ENCODE data around the gene TBC1D24. TPM values are rescaled to one million over a fixed set of nuclear protein-coding genes. Genes with fewer than 3 reads are reported as not detected.
A peak's percentile ranks its signal among the peaks of the same experiment; 100 is the strongest.

The TBC1D24 gene
- total and polyA plus RNA-seq, 2 experiments from 2014 or later = 5.4 to 21.0 TPM

DNA sequence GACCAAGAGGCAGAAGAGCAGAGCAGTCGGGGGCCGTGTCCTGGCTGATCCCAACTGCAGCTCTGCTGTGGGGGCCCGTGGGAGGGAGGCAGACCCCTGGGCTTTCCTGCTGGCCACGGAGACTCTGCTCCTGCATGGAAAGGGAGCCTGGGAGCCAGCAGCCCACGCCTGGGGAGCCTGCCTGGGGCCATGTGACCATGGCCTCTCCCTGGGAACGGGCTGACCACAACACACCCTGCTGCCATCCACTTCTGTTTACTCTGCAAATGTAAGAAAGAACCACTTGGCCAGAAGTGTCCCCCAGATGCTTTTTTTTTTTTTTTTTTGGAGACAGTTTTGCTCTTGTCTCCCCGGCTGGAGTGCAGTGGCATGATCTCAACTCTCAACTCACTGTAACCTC, 17.0 kb upstream of the TBC1D24 start (continued):
- TF ChIP-seq ZNF331 (CRISPR knock-in tag; IDR thresholded peaks at IDR 0.05; ENCODE audit: low read depth) (no peak), STAT1 (IDR thresholded peaks at IDR 0.05; ENCODE audit: unreplicated experiment) (no peak), NANOG (IDR thresholded peaks at IDR 0.05; ENCODE audit: borderline replicate concordance) (no peak)

DNA sequence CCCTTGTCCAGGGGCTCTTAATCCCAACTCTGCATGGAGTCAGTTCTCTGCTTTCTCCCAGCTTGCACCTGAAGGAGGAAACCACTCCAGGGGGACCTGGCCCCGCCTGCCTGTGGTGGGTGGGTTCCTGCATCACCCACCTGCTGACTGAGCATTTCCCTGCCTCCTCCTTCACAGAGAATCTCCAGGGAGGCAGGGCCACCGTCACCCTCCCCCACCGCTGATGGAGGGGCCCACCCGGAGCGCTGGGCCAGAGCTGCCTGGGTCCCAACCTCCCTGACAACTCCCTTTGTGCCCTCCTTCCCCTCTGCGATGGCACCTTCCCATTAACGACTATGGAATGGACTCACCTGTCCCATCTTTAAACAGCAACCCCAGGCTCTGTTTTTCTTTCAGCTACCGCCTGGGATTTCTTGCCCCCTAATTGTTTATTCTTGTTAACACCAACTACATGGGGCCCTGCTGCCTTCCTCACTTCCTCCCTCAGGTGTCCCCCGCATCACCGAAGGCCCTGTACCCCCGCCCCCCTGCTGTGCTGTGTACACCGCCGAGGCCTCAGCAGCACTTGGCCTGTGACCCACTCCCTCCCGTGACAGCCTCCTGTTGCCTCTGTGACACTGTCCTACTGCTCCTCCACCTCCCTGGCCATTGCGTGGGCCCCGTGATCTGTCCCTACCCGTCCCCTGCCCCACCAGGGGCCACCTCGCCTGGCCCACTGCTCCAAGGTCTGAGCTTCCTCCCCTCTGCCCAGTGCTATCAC, 15.9 kb upstream of the TBC1D24 start:
- H3K4me3 Mint-ChIP-seq = peak overlapping the region; percentile 85
- peak overlapping the region; percentile 98 for H3K4me2 ChIP-seq
- H3K27me3 Mint-ChIP-seq (ENCODE audit: insufficient read depth, low read depth, poor library complexity) = peaks cover 17% of the 10 kb centered on the region
- H4K20me1 ChIP-seq (replicated peaks; ENCODE audit: insufficient read depth) = peaks cover 10% of the 10 kb centered on the region; the same call in 1 of the 2 replicates
- H3K9me3 Mint-ChIP-seq = no peaks in the 10 kb centered on the region
- peaks cover 11% of the 10 kb centered on the region; the same call in 1 of the 2 replicates for H3K4me1 ChIP-seq (ENCODE audit: insufficient read depth)
- no peaks in the 10 kb centered on the region for H3K36me3 ChIP-seq (ENCODE audit: insufficient read depth)
- TF ChIP-seq, protein P1, sequence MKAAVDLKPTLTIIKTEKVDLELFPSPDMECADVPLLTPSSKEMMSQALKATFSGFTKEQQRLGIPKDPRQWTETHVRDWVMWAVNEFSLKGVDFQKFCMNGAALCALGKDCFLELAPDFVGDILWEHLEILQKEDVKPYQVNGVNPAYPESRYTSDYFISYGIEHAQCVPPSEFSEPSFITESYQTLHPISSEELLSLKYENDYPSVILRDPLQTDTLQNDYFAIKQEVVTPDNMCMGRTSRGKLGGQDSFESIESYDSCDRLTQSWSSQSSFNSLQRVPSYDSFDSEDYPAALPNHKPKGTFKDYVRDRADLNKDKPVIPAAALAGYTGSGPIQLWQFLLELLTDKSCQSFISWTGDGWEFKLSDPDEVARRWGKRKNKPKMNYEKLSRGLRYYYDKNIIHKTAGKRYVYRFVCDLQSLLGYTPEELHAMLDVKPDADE (IDR thresholded peaks at IDR 0.05) = no peak
- TF ChIP-seq EZH2phosphoT487 (IDR thresholded peaks at IDR 0.05; ENCODE audit: unreplicated experiment) (no peak), STAT1 (IDR thresholded peaks at IDR 0.05; ENCODE audit: unreplicated experiment) (no peak), POLR2AphosphoS5 (IDR thresholded peaks at IDR 0.05; ENCODE audit: low read depth) (no peak), JUNB (IDR thresholded peaks at IDR 0.05; ENCODE audit: unreplicated experiment) (no peak), CREB1 (CRISPR knock-in tag; IDR thresholded peaks at IDR 0.05; ENCODE audit: low read depth) (no peak), EZH2 (IDR thresholded peaks at IDR 0.05; ENCODE audit: low read depth, unreplicated experiment) (no peak), ZNF114 (CRISPR knock-in tag; IDR thresholded peaks at IDR 0.05) (no peak)
- TF ChIP-seq, protein P2, sequence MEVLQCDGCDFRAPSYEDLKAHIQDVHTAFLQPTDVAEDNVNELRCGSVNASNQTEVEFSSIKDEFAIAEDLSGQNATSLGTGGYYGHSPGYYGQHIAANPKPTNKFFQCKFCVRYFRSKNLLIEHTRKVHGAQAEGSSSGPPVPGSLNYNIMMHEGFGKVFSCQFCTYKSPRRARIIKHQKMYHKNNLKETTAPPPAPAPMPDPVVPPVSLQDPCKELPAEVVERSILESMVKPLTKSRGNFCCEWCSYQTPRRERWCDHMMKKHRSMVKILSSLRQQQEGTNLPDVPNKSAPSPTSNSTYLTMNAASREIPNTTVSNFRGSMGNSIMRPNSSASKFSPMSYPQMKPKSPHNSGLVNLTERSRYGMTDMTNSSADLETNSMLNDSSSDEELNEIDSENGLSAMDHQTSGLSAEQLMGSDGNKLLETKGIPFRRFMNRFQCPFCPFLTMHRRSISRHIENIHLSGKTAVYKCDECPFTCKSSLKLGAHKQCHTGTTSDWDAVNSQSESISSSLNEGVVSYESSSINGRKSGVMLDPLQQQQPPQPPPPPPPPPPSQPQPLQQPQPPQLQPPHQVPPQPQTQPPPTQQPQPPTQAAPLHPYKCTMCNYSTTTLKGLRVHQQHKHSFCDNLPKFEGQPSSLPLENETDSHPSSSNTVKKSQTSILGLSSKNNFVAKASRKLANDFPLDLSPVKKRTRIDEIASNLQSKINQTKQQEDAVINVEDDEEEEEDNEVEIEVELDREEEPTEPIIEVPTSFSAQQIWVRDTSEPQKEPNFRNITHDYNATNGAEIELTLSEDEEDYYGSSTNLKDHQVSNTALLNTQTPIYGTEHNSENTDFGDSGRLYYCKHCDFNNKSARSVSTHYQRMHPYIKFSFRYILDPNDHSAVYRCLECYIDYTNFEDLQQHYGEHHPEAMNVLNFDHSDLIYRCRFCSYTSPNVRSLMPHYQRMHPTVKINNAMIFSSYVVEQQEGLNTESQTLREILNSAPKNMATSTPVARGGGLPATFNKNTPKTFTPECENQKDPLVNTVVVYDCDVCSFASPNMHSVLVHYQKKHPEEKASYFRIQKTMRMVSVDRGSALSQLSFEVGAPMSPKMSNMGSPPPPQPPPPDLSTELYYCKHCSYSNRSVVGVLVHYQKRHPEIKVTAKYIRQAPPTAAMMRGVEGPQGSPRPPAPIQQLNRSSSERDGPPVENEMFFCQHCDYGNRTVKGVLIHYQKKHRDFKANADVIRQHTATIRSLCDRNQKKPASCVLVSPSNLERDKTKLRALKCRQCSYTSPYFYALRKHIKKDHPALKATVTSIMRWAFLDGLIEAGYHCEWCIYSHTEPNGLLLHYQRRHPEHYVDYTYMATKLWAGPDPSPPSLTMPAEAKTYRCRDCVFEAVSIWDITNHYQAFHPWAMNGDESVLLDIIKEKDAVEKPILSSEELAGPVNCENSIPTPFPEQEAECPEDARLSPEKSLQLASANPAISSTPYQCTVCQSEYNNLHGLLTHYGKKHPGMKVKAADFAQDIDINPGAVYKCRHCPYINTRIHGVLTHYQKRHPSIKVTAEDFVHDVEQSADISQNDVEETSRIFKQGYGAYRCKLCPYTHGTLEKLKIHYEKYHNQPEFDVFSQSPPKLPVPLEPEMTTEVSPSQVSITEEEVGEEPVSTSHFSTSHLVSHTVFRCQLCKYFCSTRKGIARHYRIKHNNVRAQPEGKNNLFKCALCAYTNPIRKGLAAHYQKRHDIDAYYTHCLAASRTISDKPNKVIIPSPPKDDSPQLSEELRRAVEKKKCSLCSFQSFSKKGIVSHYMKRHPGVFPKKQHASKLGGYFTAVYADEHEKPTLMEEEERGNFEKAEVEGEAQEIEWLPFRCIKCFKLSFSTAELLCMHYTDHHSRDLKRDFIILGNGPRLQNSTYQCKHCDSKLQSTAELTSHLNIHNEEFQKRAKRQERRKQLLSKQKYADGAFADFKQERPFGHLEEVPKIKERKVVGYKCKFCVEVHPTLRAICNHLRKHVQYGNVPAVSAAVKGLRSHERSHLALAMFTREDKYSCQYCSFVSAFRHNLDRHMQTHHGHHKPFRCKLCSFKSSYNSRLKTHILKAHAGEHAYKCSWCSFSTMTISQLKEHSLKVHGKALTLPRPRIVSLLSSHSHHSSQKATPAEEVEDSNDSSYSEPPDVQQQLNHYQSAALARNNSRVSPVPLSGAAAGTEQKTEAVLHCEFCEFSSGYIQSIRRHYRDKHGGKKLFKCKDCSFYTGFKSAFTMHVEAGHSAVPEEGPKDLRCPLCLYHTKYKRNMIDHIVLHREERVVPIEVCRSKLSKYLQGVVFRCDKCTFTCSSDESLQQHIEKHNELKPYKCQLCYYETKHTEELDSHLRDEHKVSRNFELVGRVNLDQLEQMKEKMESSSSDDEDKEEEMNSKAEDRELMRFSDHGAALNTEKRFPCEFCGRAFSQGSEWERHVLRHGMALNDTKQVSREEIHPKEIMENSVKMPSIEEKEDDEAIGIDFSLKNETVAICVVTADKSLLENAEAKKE (CRISPR knock-in tag; IDR thresholded peaks at IDR 0.05) = no peak
- TF ChIP-seq, protein P3, sequence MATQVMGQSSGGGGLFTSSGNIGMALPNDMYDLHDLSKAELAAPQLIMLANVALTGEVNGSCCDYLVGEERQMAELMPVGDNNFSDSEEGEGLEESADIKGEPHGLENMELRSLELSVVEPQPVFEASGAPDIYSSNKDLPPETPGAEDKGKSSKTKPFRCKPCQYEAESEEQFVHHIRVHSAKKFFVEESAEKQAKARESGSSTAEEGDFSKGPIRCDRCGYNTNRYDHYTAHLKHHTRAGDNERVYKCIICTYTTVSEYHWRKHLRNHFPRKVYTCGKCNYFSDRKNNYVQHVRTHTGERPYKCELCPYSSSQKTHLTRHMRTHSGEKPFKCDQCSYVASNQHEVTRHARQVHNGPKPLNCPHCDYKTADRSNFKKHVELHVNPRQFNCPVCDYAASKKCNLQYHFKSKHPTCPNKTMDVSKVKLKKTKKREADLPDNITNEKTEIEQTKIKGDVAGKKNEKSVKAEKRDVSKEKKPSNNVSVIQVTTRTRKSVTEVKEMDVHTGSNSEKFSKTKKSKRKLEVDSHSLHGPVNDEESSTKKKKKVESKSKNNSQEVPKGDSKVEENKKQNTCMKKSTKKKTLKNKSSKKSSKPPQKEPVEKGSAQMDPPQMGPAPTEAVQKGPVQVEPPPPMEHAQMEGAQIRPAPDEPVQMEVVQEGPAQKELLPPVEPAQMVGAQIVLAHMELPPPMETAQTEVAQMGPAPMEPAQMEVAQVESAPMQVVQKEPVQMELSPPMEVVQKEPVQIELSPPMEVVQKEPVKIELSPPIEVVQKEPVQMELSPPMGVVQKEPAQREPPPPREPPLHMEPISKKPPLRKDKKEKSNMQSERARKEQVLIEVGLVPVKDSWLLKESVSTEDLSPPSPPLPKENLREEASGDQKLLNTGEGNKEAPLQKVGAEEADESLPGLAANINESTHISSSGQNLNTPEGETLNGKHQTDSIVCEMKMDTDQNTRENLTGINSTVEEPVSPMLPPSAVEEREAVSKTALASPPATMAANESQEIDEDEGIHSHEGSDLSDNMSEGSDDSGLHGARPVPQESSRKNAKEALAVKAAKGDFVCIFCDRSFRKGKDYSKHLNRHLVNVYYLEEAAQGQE (IDR thresholded peaks at IDR 0.05; ENCODE audit: unreplicated experiment) = no peak
- H3K36me3 Mint-ChIP-seq (ENCODE audit: low read depth) = peaks cover 35% of the 10 kb centered on the region
- peak overlapping the region; percentile 87 for H3K4me3 ChIP-seq
- peak overlapping the region; percentile 55; the same call in 1 of the 2 replicates for H3K27ac ChIP-seq (ENCODE audit: low read depth)
- H3K9me2 ChIP-seq (ENCODE audit: insufficient read depth) = no peaks in the 10 kb centered on the region
- H3K27me3 ChIP-seq (ENCODE audit: insufficient read depth) = no peaks in the 10 kb centered on the region
- peaks cover 18% of the 10 kb centered on the region; the same call in 1 of the 2 replicates for H3F3A ChIP-seq (replicated peaks; ENCODE audit: low read depth)
- H3K79me2 ChIP-seq (replicated peaks; ENCODE audit: insufficient read depth) = peaks cover 12% of the 10 kb centered on the region
- peaks cover 15% of the 10 kb centered on the region for H3K4me1 Mint-ChIP-seq
- ATAC-seq = peak; percentile 4
- DNase-seq (ENCODE audit: low spot score) = peak; percentile 40
- peak overlapping the region; percentile 85; the same call in 1 of the 2 replicates for H2AFZ ChIP-seq
- H3K27ac Mint-ChIP-seq = peak overlapping the region; percentile 91
